Gastrocnemius medialis (tissue), 4 donors: ENCODE results near the gene KATNB1. TPM values are rescaled to one million over a fixed set of nuclear protein-coding genes. Genes with fewer than 3 reads are reported as not detected.

Experiments used
- ATAC-seq, 2 donors: fragments of 150-250 bp; one replicate each; pipeline ENCODE4 v1.9.1; 2016
- DNase-seq, 2 donors: peaks; one replicate each; pipeline ENCODE4 v3.0.0-alpha.2; 2019
- H3K27ac ChIP-seq, 4 donors: fragments of 200-600 bp; sonication (generic); 1 replicate in 1 of 4; 2 replicates in 3 of 4; pipeline ENCODE4 v1.5.1; 2016 to 2018; ENCODE audit warnings: mild to moderate bottlenecking in 2 of 4, moderate library complexity in 1 of 4
- H3K27me3 ChIP-seq, 3 donors: fragments of 200-600 bp; sonication (generic) in 2 of 3; 1 replicate in 1 of 3; 2 replicates in 2 of 3; pipeline versions ENCODE4 v1.5.1 to v1.6.0; 2016 to 2019; ENCODE audit warnings: mild to moderate bottlenecking in 1 of 3, moderate library complexity in 1 of 3
- H3K36me3 ChIP-seq, 2 donors: fragments of 200-600 bp; sonication (generic) in 1 of 2; one replicate each; pipeline ENCODE4 v1.5.1; 2017 to 2018
- H3K4me1 ChIP-seq, 2 donors: fragments of 200-600 bp; sonication (generic) in 1 of 2; one replicate each; pipeline ENCODE4 v1.5.1; 2016 to 2017; ENCODE audit warnings: mild to moderate bottlenecking in 2 of 2
- H3K4me3 ChIP-seq, 4 donors: fragments of 200-600 bp; sonication (generic) in 3 of 4; 1 replicate in 1 of 4; 2 replicates in 3 of 4; pipeline ENCODE4 v1.5.1; 2016 to 2019; ENCODE audit warnings: mild to moderate bottlenecking in 2 of 4
- H3K9me3 ChIP-seq, 3 donors: fragments of 200-600 bp; sonication (generic) in 2 of 3; 1 replicate in 1 of 3; 2 replicates in 2 of 3; pipeline ENCODE4 v1.5.1; 2016 to 2019
- CTCF ChIP-seq, 5 experiments: fragments of 450-650 bp in 3 of 5; fragments of 200-600 bp in 2 of 5; sonication (generic) in 2 of 5; IDR thresholded peaks in 4 of 5; conservative IDR thresholded peaks in 1 of 5; 1 replicate in 4 of 5; 2 replicates in 1 of 5; pipeline ENCODE4 v1.5.1; 2016 to 2019; ENCODE audit warnings: antibody characterized with exemption in 5 of 5, mild to moderate bottlenecking in 3 of 5, moderate library complexity in 3 of 5
- POLR2A ChIP-seq, 2 donors: fragments of 450-650 bp; IDR thresholded peaks; one replicate each; pipeline ENCODE4 v1.6.1; 2017; ENCODE audit warnings: antibody characterized with exemption in 2 of 2, mild to moderate bottlenecking in 2 of 2, moderate library complexity in 2 of 2
- in situ Hi-C, 4 donors: fragments of 200-750 bp; cut with MboI; loops; one replicate each; pipeline versions ENCODE4 v1.15.0 to v1.8.0; 2017; ENCODE audit warnings: low sequenced_read_pairs in 4 of 4
- intact Hi-C: fragments of 100-400 bp; cut with DNase I; formaldehyde crosslinking; loops from one replicate; pipeline ENCODE4 v1.15.1; 2023; ENCODE audit warnings: low total_unique reads
- total RNA-seq, 4 donors: library from RNA; depleted of rRNA; stranded (reverse); fragments of >200 nt; gene quantifications; one replicate each; pipeline versions ENCODE4 v1.1.0 to v1.2.3, GENCODE V29; 2016

Gene KATNB1
- total RNA-seq, 4 donors from 2014 or later, result 10.7 to 18.0 (median 14.2) TPM

- no peaks in the 10 kb centered on the region for H3K36me3 ChIP-seq
- intact Hi-C loops, result no loop called here
- no peaks in the 10 kb centered on the region for H3K9me3 ChIP-seq
- TF ChIP-seq CTCF (IDR thresholded peaks at IDR 0.05 in 4 of 5, conservative IDR thresholded peaks at IDR 0.05 in 1 of 5), result no peak
- H3K4me1 ChIP-seq, result no peaks in the 10 kb centered on the region
- DNase-seq (no peak), ATAC-seq (peak in 1 of 2 donors; percentile 27)
- in situ Hi-C loops, result loop anchor here in 1 of 4 donors (25.0 kb wide), 1 partner anchor 248 kb away; the partner anchor contains the start of genes USB1 and ZNF319
- H3K27me3 ChIP-seq, result no peaks in the 10 kb centered on the region
- no peak overlapping the region for H3K4me3 ChIP-seq
- H3K27ac ChIP-seq, result peak overlapping the region in 1 of 4 donors; percentile 41
These were observed 29.0 kb downstream of the KATNB1 start for GRCh38 chr16:57764341-57765159.

- no peaks in the 10 kb centered on the region for H3K36me3 ChIP-seq
- no peak overlapping the region for H3K27ac ChIP-seq
- ATAC-seq (no peak), DNase-seq (no peak)
- no peaks in the 10 kb centered on the region for H3K27me3 ChIP-seq
- no peaks in the 10 kb centered on the region for H3K9me3 ChIP-seq
- in situ Hi-C loops (loop anchor here in 1 of 4 donors (25.0 kb wide), 1 partner anchor 247 kb away; the partner anchor contains the start of genes USB1 and ZNF319), intact Hi-C loops (no loop called here)
- H3K4me3 ChIP-seq, result no peak overlapping the region
- no peak for TF ChIP-seq POLR2A (IDR thresholded peaks at IDR 0.05)
- TF ChIP-seq CTCF (IDR thresholded peaks at IDR 0.05 in 4 of 5, conservative IDR thresholded peaks at IDR 0.05 in 1 of 5), result no peak
- H3K4me1 ChIP-seq, result no peaks in the 10 kb centered on the region
These were observed 29.7 kb downstream of the KATNB1 start for GRCh38 chr16:57765160-57765728.

GRCh38 chr16:57766714-57767348 lies 31.3 kb downstream of the KATNB1 start:
- no peaks in the 10 kb centered on the region for H3K4me1 ChIP-seq
- H3K4me3 ChIP-seq, result no peak overlapping the region
- no peaks in the 10 kb centered on the region for H3K27me3 ChIP-seq
- intact Hi-C loops, result no loop called here
- no peak for DNase-seq
- in situ Hi-C loops, result loop anchor here in 1 of 4 donors (25.0 kb wide), 1 partner anchor 245 kb away; the partner anchor contains the start of genes USB1 and ZNF319
- no peaks in the 10 kb centered on the region for H3K36me3 ChIP-seq
- H3K27ac ChIP-seq, result no peak overlapping the region
- H3K9me3 ChIP-seq, result no peaks in the 10 kb centered on the region
- ATAC-seq, result no peak
- no peak for TF ChIP-seq CTCF (IDR thresholded peaks at IDR 0.05 in 4 of 5, conservative IDR thresholded peaks at IDR 0.05 in 1 of 5)
- no peak for TF ChIP-seq POLR2A (IDR thresholded peaks at IDR 0.05)

- TF ChIP-seq CTCF (IDR thresholded peaks at IDR 0.05 in 4 of 5, conservative IDR thresholded peaks at IDR 0.05 in 1 of 5) (no peak), POLR2A (IDR thresholded peaks at IDR 0.05) (no peak)
- DNase-seq (no peak), ATAC-seq (no peak)
- Histone ChIP-seq H3K4me3 (no peak overlapping the region), H3K27ac (no peak overlapping the region), H3K36me3 (no peaks in the 10 kb centered on the region), H3K9me3 (no peaks in the 10 kb centered on the region), H3K4me1 (no peaks in the 10 kb centered on the region), H3K27me3 (no peaks in the 10 kb centered on the region)
- in situ Hi-C loops, result loop anchor here in 3 of 4 donors (5.0 to 25.0 kb wide), 3 partner anchors 93 to 243 kb away; partner anchors contain the start of genes USB1 (in 1 of the 3) and ZNF319 (in 1 of the 3)
- intact Hi-C loops, result no loop called here
These were observed 34.1 kb downstream of the KATNB1 start for GRCh38 chr16:57769541-57770145.
